NCI-H2107 (cell line): ENCODE measurements around the gene TNNT3.

Experiments used
- DNase-seq: peaks from one replicate; lab custom pipeline; 2025; lab: John Stamatoyannopoulos, UW

Gene TNNT3

GRCh38 chr11:1896923-1897322 lies 22.6 kb upstream of the TNNT3 start:
- DNase-seq = no peak

GRCh38 chr11:1899090-1899489 lies 20.4 kb upstream of the TNNT3 start:
- no peak for DNase-seq

GRCh38 chr11:1899686-1900085 lies 19.8 kb upstream of the TNNT3 start:
- DNase-seq = no peak

- DNase-seq = no peak
Observed at GRCh38 chr11:1906181-1906580, 13.3 kb upstream of the TNNT3 start.

- DNase-seq = no peak
Observed at GRCh38 chr11:1906611-1907423, 12.7 kb upstream of the TNNT3 start.

GRCh38 chr11:1908618-1909017 lies 10.9 kb upstream of the TNNT3 start:
- DNase-seq = no peak

- no peak for DNase-seq
Observed at GRCh38 chr11:1909524-1909923, 10.0 kb upstream of the TNNT3 start.

GRCh38 chr11:1912289-1912878 lies 7.1 kb upstream of the TNNT3 start:
- DNase-seq = no peak

- no peak for DNase-seq
Observed at GRCh38 chr11:1913271-1914060, 6.0 kb upstream of the TNNT3 start.

GRCh38 chr11:1915795-1916131 lies 3.7 kb upstream of the TNNT3 start:
- DNase-seq = no peak

- DNase-seq = no peak
Observed at GRCh38 chr11:1916132-1916985, 3.1 kb upstream of the TNNT3 start.

GRCh38 chr11:1916986-1917522 lies 2.4 kb upstream of the TNNT3 start:
- no peak for DNase-seq

- DNase-seq = no peak
Observed at GRCh38 chr11:1917523-1918435, 1.7 kb upstream of the TNNT3 start.

GRCh38 chr11:1918436-1919315 lies 827 bp upstream of the TNNT3 start:
- no peak for DNase-seq

- DNase-seq = no peak
Observed at GRCh38 chr11:1920128-1920908, 815 bp downstream of the TNNT3 start.

- DNase-seq = no peak
Observed at GRCh38 chr11:1920909-1921573, 1.5 kb downstream of the TNNT3 start.

- DNase-seq = no peak
Observed at GRCh38 chr11:1921574-1922141, 2.2 kb downstream of the TNNT3 start.

- DNase-seq = no peak
Observed at GRCh38 chr11:1922481-1923081, 3.1 kb downstream of the TNNT3 start.
